ENCODE measurements around the gene ZNF217.
"Not testable (repeated sequence)": the region's sequence is repeated elsewhere in the genome, so short reads cannot be mapped to it uniquely, and the experiment has no call there.

GRCh38 chr20:53585910-53586309 lies 7.7 kb downstream of the ZNF217 start:
- TF ChIP-seq CTCF (IDR thresholded peaks at IDR 0.05; ENCODE audit: low read length); EZH2 (IDR thresholded peaks at IDR 0.05; ENCODE audit: borderline replicate concordance, low read length): not testable (repeated sequence)
